H9 (cell line): ENCODE data around the gene MCM10. TPM values are rescaled to one million over a fixed set of nuclear protein-coding genes. Genes with fewer than 3 reads are reported as not detected.

ENCODE experiments used
- DNase-seq: peaks from one replicate; pipeline ENCODE4 v3.0.0-alpha.2; 2017
- H2AFZ ChIP-seq: one replicate; pipeline ENCODE4 v1.6.1; 2013; ENCODE audit warnings: mild to moderate bottlenecking, low read length, control low read depth, moderate library complexity
- H2AK5ac ChIP-seq: 2 replicates; pipeline ENCODE4 v1.6.1; 2013; ENCODE audit warnings: low read length, control low read depth, mixed read lengths; ENCODE audit not compliant: insufficient read length
- H2BK120ac ChIP-seq: one replicate; pipeline ENCODE4 v1.6.1; 2013; ENCODE audit warnings: low read depth, mild to moderate bottlenecking, low read length, control low read depth, inconsistent platforms; ENCODE audit not compliant: poor library complexity, severe bottlenecking
- H2BK12ac ChIP-seq: 2 replicates; pipeline ENCODE4 v1.6.1; 2013; ENCODE audit warnings: low read length, control low read depth, mixed read lengths, low read depth; ENCODE audit not compliant: insufficient read length
- H2BK15ac ChIP-seq: 2 replicates; pipeline ENCODE4 v1.6.1; 2013; ENCODE audit warnings: low read depth, low read length, control low read depth
- H2BK20ac ChIP-seq: one replicate; pipeline ENCODE4 v1.6.1; 2013; ENCODE audit warnings: low read depth, mild to moderate bottlenecking, low read length, control low read depth, inconsistent platforms; ENCODE audit not compliant: poor library complexity, severe bottlenecking
- H2BK5ac ChIP-seq: 2 replicates; pipeline ENCODE4 v1.6.1; 2013; ENCODE audit warnings: low read length, control low read depth, mixed read lengths; ENCODE audit not compliant: insufficient read length
- H3K14ac ChIP-seq: 2 replicates; pipeline ENCODE4 v1.6.1; 2013; ENCODE audit warnings: low read length, control low read depth; ENCODE audit not compliant: insufficient read depth
- H3K18ac ChIP-seq: 2 replicates; pipeline ENCODE4 v1.6.1; 2013; ENCODE audit warnings: low read depth, mild to moderate bottlenecking, mixed read lengths, low read length, control low read depth; ENCODE audit not compliant: insufficient read length
- H3K23ac ChIP-seq: 2 replicates; pipeline ENCODE4 v1.6.1; 2013; ENCODE audit warnings: low read length, control low read depth, mixed read lengths, low read depth; ENCODE audit not compliant: insufficient read length
- H3K23me2 ChIP-seq: 2 replicates; pipeline ENCODE4 v1.6.1; 2013; ENCODE audit warnings: low read depth, mild to moderate bottlenecking, mixed read lengths, low read length, control low read depth; ENCODE audit not compliant: insufficient read length, poor library complexity, severe bottlenecking
- H3K27ac ChIP-seq: 2 replicates; pipeline ENCODE4 v1.5.1; 2013; ENCODE audit warnings: low read length, control low read depth, mixed read lengths, low read depth; ENCODE audit not compliant: insufficient read length
- H3K27me3 ChIP-seq: 2 replicates; pipeline ENCODE4 v1.6.1; 2013; ENCODE audit warnings: low read length, control low read depth, inconsistent platforms; ENCODE audit not compliant: insufficient read depth
- H3K4ac ChIP-seq: 2 replicates; pipeline ENCODE4 v1.6.1; 2013; ENCODE audit warnings: low read depth, mild to moderate bottlenecking, control low read depth, inconsistent platforms, low read length, moderate library complexity
- H3K4me1 ChIP-seq: 2 replicates; pipeline ENCODE4 v1.6.1; 2013; ENCODE audit warnings: low read length, control low read depth, inconsistent platforms; ENCODE audit not compliant: insufficient read depth
- H3K4me2 ChIP-seq: 2 replicates; pipeline ENCODE4 v1.6.1; 2013; ENCODE audit warnings: low read length, control low read depth, mixed read lengths; ENCODE audit not compliant: insufficient read length, insufficient read depth
- H3K56ac ChIP-seq: 2 replicates; pipeline ENCODE4 v1.6.1; 2013; ENCODE audit warnings: low read depth, mild to moderate bottlenecking, mixed read lengths, low read length, control low read depth; ENCODE audit not compliant: insufficient read length
- H3K79me1 ChIP-seq: 2 replicates; pipeline ENCODE4 v1.6.1; 2013; ENCODE audit warnings: low read depth, mild to moderate bottlenecking, moderate library complexity, low read length, control low read depth, inconsistent platforms; ENCODE audit not compliant: insufficient read depth, poor library complexity, severe bottlenecking
- H3K79me2 ChIP-seq: 2 replicates; pipeline ENCODE4 v1.6.1; 2013; ENCODE audit warnings: low read length, control low read depth, inconsistent platforms; ENCODE audit not compliant: insufficient read depth
- H3K9ac ChIP-seq: 2 replicates; pipeline ENCODE4 v1.6.1; 2013; ENCODE audit warnings: low read length, control low read depth, mixed read lengths; ENCODE audit not compliant: insufficient read length; ENCODE audit errors: extremely low read depth
- H3K9me3 ChIP-seq: one replicate; pipeline ENCODE4 v1.6.1; 2013; ENCODE audit warnings: low read depth, low read length, inconsistent platforms; ENCODE audit not compliant: control insufficient read depth
- H3T11ph ChIP-seq: one replicate; pipeline ENCODE4 v1.6.1; 2013; ENCODE audit warnings: mild to moderate bottlenecking, low read length, control low read depth, inconsistent platforms
- H4K20me1 ChIP-seq: one replicate; pipeline ENCODE4 v1.6.1; 2013; ENCODE audit not compliant: control insufficient read depth, insufficient read length, insufficient read depth
- H4K5ac ChIP-seq: 2 replicates; pipeline ENCODE4 v1.6.1; 2013; ENCODE audit warnings: low read depth, mild to moderate bottlenecking, mixed read lengths, low read length, control low read depth; ENCODE audit not compliant: insufficient read length
- H4K8ac ChIP-seq: replicated peaks from 2 replicates; pipeline ENCODE4 v1.6.1; 2013; ENCODE audit warnings: low read length, control low read depth, mixed read lengths, low read depth; ENCODE audit not compliant: insufficient read length
- H4K91ac ChIP-seq: 2 replicates; pipeline ENCODE4 v1.6.1; 2013; ENCODE audit warnings: low read depth, mild to moderate bottlenecking, moderate library complexity, mixed read lengths, low read length, control low read depth; ENCODE audit not compliant: insufficient read length
- H3K27ac Mint-ChIP-seq, 3 experiments: 2 replicates in 2 of 3; 3 replicates in 1 of 3; pipeline ENCODE4 v1.8.0; 2020 to 2021; ENCODE audit warnings: mixed read lengths in 3 of 3, mild to moderate bottlenecking in 1 of 3, moderate library complexity in 1 of 3
- H3K27me3 Mint-ChIP-seq: 2 replicates; pipeline ENCODE4 v1.8.0; 2021; ENCODE audit warnings: low read depth, mild to moderate bottlenecking, moderate library complexity, mixed read lengths
- H3K36me3 Mint-ChIP-seq, 3 experiments: 2 replicates in 2 of 3; 3 replicates in 1 of 3; pipeline ENCODE4 v1.8.0; 2020 to 2021; ENCODE audit warnings: low read depth in 3 of 3, mixed read lengths in 3 of 3; ENCODE audit not compliant: insufficient read depth in 1 of 3
- H3K4me1 Mint-ChIP-seq, 2 experiments: 2 replicates each; pipeline ENCODE4 v1.8.0; 2020; ENCODE audit warnings: mixed read lengths in 2 of 2
- H3K4me3 Mint-ChIP-seq, 2 experiments: 2 replicates in 1 of 2; 3 replicates in 1 of 2; pipeline ENCODE4 v1.8.0; 2020 to 2021; ENCODE audit warnings: mild to moderate bottlenecking in 2 of 2, mixed read lengths in 2 of 2, moderate library complexity in 1 of 2
- H3K9me3 Mint-ChIP-seq, 2 experiments: 2 replicates in 1 of 2; 3 replicates in 1 of 2; pipeline ENCODE4 v1.8.0; 2020; ENCODE audit warnings: mild to moderate bottlenecking in 2 of 2, mixed read lengths in 2 of 2, moderate library complexity in 1 of 2
- CTCF ChIP-seq: fragments of 200-600 bp; sonication (generic); conservative IDR thresholded peaks from 3 replicates; pipeline ENCODE4 v1.8.0; 2021; ENCODE audit warnings: antibody characterized with exemption, mild to moderate bottlenecking
- WGBS: extraction: QIAGEN DNeasy Blood & Tissue Kit; methylation state at CpG from one replicate; pipeline ENCODE4 v1.1.7; 2013; ENCODE audit warnings: missing lambda C conversion rate, low lambda C conversion rate, mixed read lengths; ENCODE audit not compliant: insufficient read length; ENCODE audit errors: extremely low coverage; 5-methylcytosine and 5-hydroxymethylcytosine counted together
- total RNA-seq: library from RNA; stranded (reverse); gene quantifications from 2 replicates; pipeline ENCODE4 v1.2.1, GENCODE V29; 2021

MCM10 gene
- total RNA-seq, 1 experiment from 2014 or later = 67.4 TPM

- H4K8ac ChIP-seq = no peak overlapping the region
- peaks cover 3% of the 10 kb centered on the region; the same call in 1 of the 2 replicates for H3K4me1 ChIP-seq
- no peak overlapping the region for H3T11ph ChIP-seq
- no peak overlapping the region for H3K23ac ChIP-seq
- H3K79me2 ChIP-seq = no peaks in the 10 kb centered on the region
- no peak overlapping the region for H3K56ac ChIP-seq
- WGBS = 100% methylated on average over 1 of the region's 11 CpGs
- no peak overlapping the region for H2BK5ac ChIP-seq
- Mint-ChIP-seq H3K27ac (0 out of 7 replicates have a peak overlapping the region, but pooled peaks of 1 of the 3 experiments have one; percentile 39), H3K4me3 (no peak overlapping the region), H3K36me3 (no peaks in the 10 kb centered on the region), H3K4me1 (peaks cover 9 to 13% of the 10 kb centered on the region in 2 experiments), H3K9me3 (no peaks in the 10 kb centered on the region), H3K27me3 (peaks cover 3% of the 10 kb centered on the region; the same call in 1 of the 2 replicates)
- no peak for DNase-seq
- H2AFZ ChIP-seq = no peak overlapping the region
- no peak overlapping the region for H3K9ac ChIP-seq
- no peaks in the 10 kb centered on the region for H3K9me3 ChIP-seq
- no peak overlapping the region for H2BK120ac ChIP-seq
- H4K20me1 ChIP-seq = no peaks in the 10 kb centered on the region
- no peak overlapping the region for H2BK15ac ChIP-seq
- no peak for TF ChIP-seq CTCF
- H3K23me2 ChIP-seq = no peaks in the 10 kb centered on the region
- H4K91ac ChIP-seq = no peak overlapping the region
- H2BK12ac ChIP-seq = no peak overlapping the region
- H3K27me3 ChIP-seq = no peaks in the 10 kb centered on the region
- no peak overlapping the region for H3K4me2 ChIP-seq
- no peak overlapping the region for H2AK5ac ChIP-seq
- no peak overlapping the region for H2BK20ac ChIP-seq
- no peak overlapping the region for H3K18ac ChIP-seq
- H4K5ac ChIP-seq = no peak overlapping the region
- H3K79me1 ChIP-seq = no peaks in the 10 kb centered on the region
- H3K14ac ChIP-seq = no peak overlapping the region
- no peak overlapping the region for H3K27ac ChIP-seq
- H3K4ac ChIP-seq = no peak overlapping the region
Observed at GRCh38 chr10:13224210-13224995, 63.0 kb downstream of the MCM10 start.
